Upper lobe of left lung (tissue), 4 donors: Measurements from ENCODE around the gene CBLB.

ENCODE experiments used
- EP300 ChIP-seq, 4 donors: sonication (generic); formaldehyde crosslinking; IDR thresholded peaks; one replicate each; pipeline ENCODE4 v1.5.1; 2017; ENCODE audit warnings: antibody characterized with exemption in 4 of 4, control low read depth in 2 of 4
- POLR2AphosphoS5 ChIP-seq, 2 donors: sonication (generic); formaldehyde crosslinking; IDR thresholded peaks; one replicate each; pipeline ENCODE4 v1.5.1; 2017; ENCODE audit warnings: antibody characterized with exemption in 2 of 2
- TF ChIP-seq, protein P1 (sequence below), 6 experiments: fragments of 450-650 bp in 4 of 6; fragments of 200-600 bp in 2 of 6; sonication (generic) in 2 of 6; IDR thresholded peaks; one replicate each; pipeline ENCODE4 v1.5.1; 2016 to 2019; ENCODE audit warnings: antibody characterized with exemption in 6 of 6

DNA sequence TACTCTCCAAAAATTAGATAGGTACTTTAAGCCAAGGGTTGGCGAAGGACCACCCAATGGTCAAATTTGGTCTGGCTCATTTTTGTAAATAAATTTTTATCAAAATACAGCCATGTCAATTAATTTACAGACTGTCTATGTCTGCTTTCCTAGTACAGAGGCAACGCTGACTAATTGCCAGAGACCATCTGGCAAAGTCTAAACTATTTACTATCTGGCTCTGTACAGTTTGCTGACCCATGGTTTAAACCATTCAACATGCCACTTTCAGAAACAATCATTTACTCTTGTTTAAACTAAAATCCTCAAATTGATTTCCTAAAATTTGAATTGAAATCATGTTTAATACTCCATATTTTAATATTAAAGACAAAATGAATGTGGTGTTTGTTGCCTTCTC, 25.9 kb downstream of the CBLB start:
- TF ChIP-seq POLR2AphosphoS5 (IDR thresholded peaks at IDR 0.05) (no peak), EP300 (IDR thresholded peaks at IDR 0.05) (no peak)
- TF ChIP-seq, protein P1, sequence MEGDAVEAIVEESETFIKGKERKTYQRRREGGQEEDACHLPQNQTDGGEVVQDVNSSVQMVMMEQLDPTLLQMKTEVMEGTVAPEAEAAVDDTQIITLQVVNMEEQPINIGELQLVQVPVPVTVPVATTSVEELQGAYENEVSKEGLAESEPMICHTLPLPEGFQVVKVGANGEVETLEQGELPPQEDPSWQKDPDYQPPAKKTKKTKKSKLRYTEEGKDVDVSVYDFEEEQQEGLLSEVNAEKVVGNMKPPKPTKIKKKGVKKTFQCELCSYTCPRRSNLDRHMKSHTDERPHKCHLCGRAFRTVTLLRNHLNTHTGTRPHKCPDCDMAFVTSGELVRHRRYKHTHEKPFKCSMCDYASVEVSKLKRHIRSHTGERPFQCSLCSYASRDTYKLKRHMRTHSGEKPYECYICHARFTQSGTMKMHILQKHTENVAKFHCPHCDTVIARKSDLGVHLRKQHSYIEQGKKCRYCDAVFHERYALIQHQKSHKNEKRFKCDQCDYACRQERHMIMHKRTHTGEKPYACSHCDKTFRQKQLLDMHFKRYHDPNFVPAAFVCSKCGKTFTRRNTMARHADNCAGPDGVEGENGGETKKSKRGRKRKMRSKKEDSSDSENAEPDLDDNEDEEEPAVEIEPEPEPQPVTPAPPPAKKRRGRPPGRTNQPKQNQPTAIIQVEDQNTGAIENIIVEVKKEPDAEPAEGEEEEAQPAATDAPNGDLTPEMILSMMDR (IDR thresholded peaks at IDR 0.05), result no peak
